GM12873 (cell line): Measurements from ENCODE around the gene MSI2.

Experiments
- TF ChIP-seq, protein P1 (sequence below): IDR thresholded peaks from 2 replicates; pipeline ENCODE4 v1.5.1; 2012; ENCODE audit warnings: low read depth, mild to moderate bottlenecking, moderate library complexity, low read length, control low read depth; ENCODE audit not compliant: insufficient read depth; ENCODE audit errors: missing control alignments

Gene MSI2

DNA sequence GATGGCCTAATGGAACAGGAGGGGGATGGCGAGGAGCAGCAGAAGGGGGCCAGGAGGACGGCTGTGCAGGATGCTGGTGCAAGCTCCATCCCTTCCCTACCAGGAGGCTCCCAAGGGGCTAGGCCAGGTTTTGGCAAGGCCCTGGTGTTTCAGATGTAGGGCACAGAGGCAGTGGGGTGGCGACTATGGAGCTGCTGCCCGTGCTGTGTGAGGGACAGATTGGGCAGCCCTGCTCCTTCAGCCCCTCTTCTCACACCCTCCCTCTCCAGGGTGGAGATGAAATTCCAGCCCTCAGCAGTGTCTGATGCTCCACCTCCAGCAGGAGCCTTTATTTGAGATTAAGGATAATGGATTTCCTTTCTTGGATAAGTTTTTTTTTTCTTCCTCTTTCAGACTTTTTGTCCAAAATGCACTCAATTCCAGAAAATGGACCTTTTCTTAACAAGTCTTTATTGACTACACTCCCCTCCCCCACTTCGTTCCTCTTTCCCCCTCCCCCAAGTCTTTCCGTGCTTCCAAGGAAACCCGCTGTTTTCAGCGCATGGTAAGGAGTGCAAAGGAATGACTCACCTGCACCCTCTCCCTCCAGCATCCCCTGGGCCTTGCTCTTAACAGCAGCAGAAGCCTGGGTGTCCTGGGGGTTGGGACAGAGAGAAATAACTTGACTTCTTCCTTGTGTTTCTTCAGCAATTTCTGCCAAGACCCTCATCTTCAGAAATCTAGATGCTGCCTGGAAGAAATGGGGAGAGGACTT, 393.6 kb downstream of the MSI2 start:
- TF ChIP-seq, protein P1, sequence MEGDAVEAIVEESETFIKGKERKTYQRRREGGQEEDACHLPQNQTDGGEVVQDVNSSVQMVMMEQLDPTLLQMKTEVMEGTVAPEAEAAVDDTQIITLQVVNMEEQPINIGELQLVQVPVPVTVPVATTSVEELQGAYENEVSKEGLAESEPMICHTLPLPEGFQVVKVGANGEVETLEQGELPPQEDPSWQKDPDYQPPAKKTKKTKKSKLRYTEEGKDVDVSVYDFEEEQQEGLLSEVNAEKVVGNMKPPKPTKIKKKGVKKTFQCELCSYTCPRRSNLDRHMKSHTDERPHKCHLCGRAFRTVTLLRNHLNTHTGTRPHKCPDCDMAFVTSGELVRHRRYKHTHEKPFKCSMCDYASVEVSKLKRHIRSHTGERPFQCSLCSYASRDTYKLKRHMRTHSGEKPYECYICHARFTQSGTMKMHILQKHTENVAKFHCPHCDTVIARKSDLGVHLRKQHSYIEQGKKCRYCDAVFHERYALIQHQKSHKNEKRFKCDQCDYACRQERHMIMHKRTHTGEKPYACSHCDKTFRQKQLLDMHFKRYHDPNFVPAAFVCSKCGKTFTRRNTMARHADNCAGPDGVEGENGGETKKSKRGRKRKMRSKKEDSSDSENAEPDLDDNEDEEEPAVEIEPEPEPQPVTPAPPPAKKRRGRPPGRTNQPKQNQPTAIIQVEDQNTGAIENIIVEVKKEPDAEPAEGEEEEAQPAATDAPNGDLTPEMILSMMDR = no peak

DNA sequence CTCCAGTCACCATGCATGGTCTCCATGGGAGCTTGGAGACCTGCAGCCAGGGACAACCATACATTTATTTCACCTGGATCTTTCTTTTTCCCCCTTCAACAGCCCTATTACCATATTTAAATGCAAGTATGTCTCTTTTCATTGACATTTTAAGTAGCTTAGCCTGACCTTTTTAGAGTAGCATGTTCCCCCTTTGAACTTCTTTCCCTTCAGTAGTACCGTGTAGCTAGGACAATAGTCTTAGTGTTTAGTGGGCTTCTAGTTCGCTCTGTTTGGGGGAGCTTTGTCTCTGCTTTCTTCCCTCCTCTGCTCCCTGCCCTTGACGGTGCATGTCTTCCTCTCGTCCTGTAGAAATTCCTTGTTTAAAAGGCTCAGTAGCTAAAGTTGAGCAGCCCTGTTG, 394.2 kb downstream of the MSI2 start:
- TF ChIP-seq, protein P1 = no peak

DNA sequence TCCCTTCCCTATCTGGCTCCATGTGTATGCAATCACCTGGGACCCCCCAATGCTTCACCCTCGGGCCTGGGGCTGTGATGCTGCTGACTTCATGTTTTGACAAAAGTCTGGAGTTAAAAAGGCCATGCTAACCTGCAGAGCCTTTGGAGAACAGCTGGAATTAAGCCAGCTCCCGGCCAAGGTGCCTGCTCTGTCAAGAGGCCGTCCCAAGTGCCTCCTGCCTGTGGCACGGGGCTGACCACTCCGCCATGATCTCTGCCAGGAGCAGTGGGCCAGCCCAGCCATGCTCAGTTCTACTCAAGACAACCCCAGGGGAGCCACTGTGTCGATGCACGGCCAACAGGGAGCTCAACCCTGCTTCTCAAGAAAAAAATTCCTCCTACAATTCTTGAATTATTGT, 395.1 kb downstream of the MSI2 start:
- TF ChIP-seq, protein P1 = no peak

DNA sequence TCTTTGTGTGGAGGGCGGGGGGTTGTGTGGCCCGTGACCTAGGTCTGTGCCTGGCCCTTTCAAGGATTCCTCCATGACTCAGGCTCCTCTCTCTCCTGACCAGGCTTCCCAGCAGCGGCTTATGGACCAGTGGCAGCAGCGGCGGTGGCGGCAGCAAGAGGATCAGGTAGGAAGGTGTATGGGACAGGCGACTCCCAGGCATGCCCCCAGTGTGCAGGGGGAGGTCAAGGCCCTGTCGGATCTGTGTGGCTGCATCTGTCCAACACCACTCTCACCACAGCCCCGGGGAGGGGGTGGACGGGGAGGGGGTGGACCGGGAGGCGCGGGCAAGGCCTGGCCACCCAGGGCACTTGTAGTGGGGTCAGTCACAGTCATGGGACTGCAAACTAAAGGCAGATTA, 395.7 kb downstream of the MSI2 start:
- TF ChIP-seq, protein P1 = no peak

DNA sequence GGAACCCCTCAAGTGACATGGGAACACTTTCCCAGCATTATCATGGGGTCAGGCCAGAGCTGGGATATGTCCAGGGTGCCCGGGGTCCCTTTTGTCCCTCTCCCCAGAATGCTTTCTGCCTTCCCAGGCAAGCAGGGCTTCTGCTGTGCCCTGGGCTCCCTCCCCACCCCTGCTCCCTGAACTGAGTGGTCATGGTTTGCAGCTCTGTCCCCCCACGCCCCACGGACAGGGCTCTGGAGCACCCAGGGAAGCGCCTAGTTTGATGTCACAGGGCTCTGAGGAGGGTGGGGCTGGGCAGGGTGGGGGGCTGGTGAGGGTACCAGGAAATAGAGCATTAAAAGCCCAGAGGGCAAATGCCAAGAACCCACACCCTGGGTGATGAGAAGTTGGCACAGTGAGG, 396.5 kb downstream of the MSI2 start:
- TF ChIP-seq, protein P1 = no peak

DNA sequence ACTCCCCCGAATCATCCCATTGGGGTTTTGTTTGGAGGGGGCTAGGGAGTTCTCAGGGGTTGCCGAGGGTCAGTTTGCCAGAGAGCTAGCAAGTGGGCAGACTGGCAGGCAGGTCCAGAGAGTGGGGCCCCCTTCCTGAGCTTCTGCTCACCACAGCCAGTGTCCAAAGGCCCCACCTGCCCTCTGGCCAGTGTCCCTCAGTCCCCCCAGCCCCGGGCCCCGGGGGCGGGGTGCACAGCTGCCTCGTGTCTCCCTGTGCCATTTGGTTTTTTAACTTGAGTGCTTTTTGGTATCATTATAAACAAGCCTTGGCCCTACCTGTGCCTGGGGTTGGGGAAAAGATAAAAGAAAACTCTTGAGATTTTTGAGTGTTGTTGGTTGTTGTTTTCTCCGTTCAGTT, 397.0 kb downstream of the MSI2 start:
- TF ChIP-seq, protein P1 = no peak

DNA sequence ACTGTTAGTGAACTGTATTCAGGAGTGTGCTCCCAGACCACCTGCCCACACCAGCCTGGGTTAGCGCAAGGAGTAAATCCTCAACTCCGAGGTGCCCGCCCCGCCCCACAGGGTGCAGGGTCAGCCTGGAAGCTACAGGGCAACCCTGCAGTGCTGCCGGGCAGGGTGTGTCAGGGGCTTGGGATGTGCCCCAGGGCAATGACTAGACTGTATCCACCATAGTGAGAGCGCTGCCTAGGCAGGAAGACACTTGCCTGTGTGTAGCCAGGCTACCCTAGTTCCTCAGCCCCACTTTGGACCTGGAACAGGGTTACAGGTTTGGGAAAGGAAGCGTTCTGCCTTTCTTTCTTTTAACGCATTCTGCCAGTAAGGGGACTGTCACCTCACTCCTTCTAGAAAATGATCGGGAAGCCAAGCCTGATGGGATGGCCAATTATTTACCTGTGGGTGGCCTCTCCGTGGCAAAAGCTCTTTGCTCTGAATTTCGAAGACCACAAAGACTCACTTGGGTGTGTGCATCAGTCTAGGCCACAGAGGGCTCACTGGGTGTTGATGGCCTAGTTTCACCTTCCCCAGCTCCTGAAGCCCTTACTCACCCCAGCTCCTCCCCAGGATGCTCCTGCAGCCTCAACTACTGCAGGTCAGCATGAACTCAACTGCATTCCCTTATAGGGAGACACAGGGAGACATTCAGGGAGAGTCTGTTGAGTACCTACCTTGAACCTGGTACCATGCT, 397.9 kb downstream of the MSI2 start:
- TF ChIP-seq, protein P1 = no peak
